NCI-H1694 treated with DMSO at 0.1 percent for 48 hours (cell line): ENCODE data around the gene DNAH9.

ENCODE experiments used
- DNase-seq: peaks from one replicate; lab custom pipeline; 2025; lab: John Stamatoyannopoulos, UW

DNAH9 gene

DNA sequence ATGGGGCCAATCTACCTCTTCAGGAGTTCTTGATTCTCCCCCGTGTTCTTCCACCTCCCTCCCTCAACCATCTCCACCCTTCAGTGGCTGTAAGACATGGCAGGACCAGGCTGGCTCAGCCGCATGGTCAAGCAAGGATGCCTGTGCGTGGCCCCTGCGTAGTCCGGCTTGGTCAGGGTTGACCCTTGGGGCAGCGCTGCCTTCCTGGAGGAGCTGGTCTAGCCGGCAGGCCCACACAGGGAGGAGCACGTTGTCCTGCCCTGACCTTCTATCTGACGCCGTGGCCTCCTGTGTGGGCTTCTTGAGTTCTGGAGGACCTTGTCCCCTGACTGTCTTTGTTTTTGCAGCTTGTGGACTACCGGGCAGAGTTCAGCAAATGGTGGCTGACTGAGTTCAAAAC, 169.8 kb downstream of the DNAH9 start:
- no peak for DNase-seq

DNA sequence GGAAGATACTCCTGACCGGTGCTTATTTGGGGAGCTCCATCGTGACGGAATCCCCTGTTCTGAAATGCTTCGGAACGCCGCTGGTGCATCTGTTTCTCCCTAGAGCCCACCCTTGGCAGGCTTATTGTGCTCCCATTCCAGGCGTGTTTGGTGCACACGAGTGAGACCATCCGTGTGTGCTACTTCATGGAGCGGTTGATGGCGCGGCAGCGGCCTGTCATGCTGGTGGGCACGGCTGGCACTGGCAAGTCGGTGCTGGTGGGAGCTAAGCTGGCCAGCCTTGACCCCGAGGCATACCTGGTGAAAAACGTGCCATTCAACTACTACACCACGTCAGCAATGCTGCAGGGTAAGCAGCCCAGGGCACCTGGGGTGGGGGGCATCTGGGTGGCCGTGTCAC, 170.7 kb downstream of the DNAH9 start:
- DNase-seq: no peak

DNA sequence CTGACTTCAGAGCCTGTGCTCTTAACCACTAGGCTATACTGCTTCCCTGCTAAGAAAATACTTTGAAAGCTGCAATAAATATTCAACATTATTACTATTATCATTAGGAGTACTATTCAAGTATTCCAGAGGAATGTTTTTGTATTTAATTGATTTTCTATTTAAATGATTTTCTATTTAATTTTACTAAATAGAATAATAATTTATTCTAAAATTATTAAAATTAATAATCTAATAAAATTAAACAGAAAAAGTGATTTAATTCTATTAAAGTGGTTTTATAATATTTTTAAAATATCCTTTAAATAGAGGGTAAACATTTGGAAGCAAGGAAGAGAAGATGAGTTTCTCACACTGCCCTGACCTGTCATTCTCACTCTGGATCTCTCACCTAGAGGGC, 173.8 kb downstream of the DNAH9 start:
- no peak for DNase-seq

DNA sequence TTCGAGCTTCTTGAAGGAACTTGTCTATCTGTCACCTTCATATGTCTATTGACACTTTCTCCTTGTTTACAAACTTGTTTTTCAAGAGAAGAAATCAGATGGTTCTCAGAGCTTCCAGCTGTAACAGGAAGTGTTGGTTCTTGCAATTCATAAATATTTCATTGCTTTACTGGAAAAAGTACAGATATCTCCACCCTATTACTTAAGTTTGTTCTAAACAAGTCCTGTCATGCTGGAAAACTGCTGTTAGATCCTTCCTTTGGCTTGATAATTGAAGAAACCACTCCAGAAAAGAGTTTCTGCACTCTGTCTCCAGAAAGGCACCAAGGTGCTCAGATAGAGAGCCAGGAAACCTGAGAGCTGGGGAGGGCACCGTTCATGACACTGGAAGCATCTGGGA, 181.6 kb downstream of the DNAH9 start:
- no peak for DNase-seq

DNA sequence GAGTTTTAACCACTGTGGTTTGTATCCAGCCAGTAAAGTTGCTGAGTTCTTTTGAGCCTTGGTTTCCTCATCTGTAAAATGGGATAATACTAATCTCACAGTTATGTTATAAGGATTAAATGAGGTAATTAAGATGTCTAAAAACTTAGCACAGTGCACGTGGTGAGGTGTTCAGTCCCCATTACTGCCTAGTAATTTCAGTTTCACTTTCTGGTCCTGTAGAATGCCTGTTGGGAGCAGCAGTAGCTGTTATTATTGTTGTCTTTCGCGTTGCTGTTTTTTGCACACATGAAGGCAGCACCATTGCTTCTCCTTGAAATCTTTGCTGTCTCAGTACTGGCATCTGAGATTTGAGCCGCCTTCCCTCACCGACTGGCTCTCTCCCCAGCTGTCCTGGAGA, 182.4 kb downstream of the DNAH9 start:
- no peak for DNase-seq

DNA sequence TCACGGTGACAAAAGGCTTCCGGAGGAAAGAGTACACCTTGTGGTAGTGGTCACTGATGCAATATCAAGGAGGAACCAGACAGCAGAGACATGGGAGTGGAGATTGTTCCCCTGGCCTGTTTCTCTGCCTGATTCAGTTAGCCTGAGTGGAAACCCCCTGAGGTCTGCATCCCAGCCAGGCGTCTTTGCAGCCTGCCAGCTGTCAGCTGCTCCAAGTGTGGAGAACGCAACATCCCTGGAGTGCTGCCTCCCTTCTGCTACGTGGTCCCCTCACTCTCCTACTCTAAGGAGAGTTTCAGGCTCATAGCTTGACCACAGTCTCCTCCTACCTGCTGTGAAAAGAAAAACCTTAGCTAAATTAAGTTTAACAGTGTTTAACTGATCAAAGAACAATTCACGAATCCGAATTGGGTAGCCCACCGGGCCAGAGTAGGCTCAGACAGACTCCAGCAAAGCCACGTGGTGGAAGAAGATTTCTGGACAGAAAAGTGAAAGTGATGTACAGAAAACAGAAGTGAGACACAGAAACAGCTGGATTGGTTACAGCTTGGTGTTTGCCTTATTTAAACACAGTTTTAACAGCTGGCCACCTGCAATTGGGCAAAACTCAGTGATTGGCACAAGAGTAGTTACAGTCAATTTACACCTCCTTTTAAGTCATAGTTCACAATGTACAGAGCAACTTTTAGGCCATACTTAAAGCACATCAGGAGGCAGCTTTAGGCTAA, 188.6 kb downstream of the DNAH9 start:
- DNase-seq: no peak

DNA sequence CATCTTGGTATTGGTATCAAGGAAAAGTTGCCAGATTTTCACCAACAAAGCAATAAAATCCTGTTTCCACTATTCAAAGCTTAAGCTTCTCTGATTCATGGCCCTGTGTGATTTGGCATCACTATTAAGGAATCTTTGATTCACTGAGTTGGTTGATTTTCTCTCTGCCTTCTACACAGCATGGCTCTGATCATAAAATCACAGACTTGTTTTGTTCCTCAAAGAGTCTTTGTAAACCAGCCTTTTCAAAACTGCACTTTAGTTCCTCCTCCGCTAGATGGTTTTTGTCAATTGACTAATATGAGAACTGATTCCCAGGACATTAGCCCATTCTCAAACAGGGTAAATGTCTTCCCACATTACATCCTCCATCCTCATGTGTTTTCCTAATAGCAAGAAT, 197.6 kb downstream of the DNAH9 start:
- DNase-seq: no peak

DNA sequence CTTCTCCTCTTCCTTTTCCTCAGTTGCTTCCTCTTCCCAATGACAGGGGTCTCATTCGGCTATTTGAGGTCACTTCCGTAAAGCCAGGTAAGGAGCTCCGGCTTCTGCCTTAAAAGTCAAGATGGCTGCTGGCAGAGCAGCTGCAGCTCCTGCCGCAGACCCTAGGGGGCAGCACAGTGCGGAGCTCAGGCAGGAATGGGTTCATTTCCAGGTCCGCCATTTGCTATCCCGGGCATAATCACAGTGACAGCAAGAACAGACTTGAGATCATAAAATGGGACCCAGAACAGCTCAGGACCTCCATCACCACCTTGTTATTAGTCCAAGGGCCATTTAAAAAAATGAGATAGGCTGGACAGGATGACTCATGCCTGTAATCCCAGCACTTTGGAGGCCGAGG, 199.5 kb downstream of the DNAH9 start:
- no peak for DNase-seq

DNA sequence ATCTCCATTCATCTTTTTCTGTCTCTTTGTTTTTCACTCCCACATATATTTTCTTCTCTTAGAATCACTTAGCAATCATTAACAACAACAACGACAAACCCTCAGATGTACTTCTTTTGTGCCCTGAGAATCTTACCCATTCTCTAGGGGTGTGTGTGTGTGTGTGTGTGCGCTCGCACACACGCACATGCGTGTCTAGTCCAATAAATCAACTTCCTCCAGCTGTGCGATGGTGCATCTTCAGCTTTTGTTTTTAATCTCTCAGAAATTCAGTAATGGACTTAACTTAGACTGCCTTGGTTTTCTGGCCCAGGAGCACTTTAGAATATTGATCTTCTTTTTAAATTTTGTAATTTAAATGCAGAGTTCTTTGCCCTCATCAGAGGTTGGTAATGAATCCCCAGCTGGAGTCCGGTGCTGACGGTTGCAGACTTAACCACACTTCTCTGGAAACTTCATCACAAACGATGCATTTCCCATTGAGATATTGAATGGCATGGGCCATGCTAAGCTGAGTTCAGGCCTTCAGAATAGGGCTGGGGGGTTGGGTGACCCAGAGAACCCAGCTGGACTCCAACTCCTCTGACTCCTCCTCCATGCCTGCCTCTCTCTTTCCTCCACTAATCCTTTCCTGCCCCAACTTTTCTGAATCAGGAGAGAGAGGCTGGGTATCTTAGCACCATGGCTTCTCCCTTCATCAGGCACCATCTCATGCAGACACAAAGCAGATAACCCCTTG, 205.1 kb downstream of the DNAH9 start:
- no peak for DNase-seq

DNA sequence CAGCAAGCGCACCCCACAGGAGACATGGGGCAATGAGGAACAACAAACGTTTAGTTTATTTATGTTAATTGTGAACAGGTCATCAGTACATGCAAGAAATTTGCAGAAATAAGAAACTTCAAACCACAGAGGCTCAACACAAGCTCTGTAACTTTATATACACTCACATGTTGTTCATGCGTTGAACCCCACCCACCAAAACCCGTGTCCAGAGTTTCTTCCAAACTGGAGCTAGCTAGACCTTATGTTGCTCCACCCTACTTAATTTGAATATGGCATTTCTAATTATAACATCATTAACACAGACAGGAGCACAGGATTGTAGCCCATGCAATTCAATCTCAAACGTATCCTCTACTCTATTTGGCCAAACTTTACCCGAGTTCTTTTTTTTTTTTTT, 206.9 kb downstream of the DNAH9 start:
- DNase-seq: no peak

DNA sequence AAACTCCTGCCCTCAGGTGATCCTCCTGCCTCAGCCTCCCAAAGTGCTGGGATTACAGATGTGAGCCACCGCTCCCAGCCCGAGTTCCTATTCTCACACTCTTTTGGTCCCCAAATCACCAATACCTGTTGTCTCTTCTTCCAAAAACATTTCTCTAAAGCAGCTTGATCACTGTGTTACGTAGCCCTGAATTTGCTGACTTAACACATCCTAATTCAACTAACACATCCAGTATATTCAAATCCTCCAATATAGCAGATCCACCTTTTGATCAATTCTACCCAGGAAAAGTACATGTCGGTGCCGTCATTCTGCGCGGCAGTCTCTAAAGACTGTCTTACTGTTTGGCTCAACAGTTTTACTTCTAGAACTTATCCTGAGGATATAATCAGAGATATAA, 207.7 kb downstream of the DNAH9 start:
- no peak for DNase-seq

DNA sequence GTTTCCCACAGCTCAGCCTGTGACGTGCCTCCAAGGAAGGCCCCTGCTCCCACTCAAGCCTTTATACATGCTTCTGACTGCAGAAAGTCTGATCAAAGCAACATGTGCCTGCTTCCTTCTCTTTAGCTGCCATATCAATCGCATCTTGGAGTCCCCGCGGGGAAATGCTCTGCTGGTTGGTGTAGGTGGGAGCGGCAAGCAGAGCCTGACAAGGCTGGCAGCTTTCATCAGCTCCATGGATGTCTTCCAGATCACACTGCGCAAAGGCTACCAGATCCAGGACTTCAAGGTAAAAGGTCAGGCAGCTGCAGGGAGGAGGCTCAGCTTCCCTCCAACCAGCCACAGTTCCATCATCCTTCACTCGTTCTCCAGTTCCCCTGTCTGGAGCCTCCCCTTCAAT, 209.3 kb downstream of the DNAH9 start:
- DNase-seq: no peak

DNA sequence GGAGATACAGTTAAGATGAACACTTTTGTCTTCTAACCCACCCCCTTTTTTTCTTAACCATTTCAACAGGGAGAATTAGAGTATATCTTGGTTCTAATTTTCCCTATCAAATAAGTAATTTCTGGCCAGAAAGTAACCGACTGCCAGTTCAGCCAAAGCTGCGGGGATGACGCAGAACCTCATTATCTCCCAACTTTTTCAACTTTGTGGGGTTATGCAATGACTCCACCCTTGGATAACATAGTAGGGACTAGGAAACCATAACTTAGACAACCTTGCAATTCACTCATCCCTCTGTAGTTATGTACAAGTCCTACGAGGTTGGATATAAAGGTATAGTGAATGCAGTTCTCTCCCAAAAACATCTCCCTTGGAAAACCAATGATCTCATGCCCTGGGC, 215.0 kb downstream of the DNAH9 start:
- no peak for DNase-seq

DNA sequence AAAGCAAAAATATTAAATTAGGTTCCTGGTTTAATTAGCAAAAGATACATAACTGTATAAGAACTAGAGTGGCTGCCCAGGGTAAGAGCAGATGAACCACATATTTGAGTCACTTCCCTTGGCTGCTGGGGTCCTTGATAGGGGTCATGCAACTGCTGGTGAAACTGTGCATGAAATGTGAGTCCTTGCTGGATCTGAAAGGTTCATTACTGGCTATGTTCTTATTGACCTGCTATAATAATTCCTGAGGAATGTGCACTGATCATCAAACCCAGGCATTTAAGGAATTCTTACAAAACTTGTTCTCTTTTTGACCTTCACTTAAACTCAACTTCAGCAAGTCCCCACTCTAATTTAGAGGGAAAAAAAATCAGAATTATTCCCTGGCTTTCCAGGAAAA, 215.6 kb downstream of the DNAH9 start:
- DNase-seq: no peak

DNA sequence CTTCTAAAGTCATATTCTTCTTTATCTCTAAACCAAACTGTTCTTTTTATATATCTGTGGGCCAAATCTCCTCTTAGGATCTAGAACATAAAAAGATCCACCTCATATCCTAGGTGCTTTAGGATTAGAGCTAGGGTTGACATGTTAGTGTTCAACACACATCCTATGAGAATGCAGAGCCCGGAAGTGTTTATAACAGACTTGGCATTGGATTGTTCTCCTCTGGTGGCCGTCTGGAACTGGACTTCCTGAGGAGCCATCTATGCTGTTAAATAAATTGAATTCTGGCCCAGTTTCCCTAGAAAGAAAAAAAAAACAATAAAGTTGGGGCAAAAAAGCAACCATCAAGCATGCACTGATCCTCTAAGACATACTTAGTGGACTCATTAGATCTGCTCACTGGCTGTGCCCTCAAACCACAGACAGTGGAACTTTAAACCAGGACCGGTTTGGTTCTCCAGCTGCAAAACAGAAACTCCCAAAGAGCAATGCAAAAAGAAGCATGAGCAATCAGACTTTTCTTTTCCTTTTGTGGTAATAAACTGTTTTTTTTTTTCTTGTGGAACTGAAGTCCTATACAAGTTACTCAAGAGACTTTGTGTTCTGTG, 216.5 kb downstream of the DNAH9 start:
- DNase-seq: no peak

DNA sequence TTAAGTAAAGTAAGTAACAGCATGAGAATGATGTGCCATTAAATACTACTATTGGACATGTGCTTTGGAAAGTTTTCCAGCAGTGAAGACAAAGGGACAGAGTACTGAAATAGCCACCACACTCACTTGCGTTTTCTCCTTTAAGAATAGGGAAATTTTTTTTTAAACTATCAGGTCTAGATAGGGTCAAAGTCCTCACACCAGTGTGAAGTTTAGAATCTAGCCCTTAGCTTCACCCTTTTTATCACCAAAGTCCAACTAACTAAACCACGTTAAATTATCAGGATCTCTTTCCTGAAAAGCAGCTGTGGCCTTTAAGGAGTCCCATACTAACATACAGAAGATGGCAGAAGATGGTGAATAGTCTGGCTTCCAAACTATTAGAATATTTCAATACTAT, 218.1 kb downstream of the DNAH9 start:
- no peak for DNase-seq

DNA sequence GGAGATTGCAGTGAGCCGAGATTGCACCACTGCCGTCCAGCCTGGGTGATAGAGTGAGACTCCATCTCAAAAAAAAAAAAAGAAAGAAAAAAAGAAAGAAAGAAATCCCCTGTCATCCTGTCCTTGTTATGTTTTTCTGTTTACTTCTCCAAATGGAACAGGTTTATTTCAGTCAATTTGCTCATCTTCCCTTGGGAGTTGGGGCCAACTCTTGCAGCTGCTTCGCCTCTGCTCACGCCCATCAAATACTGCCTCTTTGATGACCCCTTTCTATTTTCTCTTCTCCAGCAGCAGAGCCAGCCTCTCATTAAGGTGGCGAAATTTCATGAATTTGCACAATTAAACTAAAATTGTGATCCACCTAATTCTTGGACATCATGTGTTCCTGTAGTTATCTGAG, 225.6 kb downstream of the DNAH9 start:
- no peak for DNase-seq

DNA sequence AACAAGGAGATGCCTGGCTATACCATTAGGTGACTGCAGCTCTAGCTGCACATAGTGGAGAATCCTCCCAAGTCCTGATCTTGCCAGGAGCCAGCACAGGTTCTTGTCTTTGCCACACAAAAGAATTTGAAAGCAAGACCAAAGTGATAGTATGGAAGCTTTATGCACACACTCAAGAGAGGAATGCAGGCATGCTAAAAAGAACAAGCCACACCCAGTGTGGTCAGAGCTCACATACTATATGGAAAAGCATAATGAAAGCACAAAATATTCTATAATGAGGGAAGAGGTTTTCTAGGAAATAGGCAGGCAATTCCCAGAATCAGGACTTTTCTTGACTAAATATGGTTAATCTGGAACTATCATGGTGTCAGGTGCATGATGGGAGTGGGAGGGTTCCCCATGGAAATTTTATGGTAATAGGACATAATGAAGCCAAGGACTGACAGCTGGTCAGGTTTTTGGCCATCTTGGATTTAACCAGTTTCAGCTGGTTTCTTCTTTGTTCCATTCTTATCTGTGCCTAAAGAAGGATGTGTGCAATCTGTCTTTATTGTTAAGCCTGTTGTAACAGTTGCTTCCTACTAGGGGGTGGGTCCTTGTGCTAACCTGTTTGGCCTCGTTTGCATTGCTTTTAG, 227.4 kb downstream of the DNAH9 start:
- no peak for DNase-seq

DNA sequence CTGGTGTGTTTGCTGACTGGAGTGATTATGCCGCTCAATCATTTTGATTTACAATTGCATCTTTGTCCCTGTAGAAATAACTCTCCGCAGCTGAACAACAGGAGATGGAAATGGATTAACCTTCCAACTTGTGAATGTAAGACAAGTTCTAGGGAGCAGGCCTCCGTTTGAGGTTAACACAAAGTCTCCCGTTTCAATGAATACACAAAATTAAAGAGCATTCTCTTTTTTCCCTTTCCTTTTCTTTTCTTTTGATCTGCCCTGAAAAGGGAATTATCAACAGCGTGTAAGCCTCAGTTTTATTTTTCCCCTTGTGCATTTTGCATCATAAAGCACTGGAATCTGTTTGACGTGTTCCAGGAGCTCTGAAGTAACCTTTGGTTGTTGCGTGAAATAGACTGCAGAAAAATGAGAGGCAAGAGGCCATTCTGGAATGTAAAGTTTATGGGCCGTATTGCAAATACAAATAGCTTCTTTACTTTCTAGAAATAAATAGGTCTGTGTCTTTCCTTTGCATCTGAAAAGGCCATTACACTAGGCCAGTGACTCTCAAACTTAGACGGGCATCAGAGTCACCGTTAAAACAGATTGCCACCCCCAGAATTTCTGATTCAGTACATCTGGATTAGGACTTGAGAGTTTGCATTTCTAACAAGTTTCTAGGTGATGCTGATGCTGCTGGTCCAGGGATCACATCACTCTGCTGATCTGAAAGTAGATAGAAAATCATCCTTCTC, 234.3 kb downstream of the DNAH9 start:
- DNase-seq: no peak

DNA sequence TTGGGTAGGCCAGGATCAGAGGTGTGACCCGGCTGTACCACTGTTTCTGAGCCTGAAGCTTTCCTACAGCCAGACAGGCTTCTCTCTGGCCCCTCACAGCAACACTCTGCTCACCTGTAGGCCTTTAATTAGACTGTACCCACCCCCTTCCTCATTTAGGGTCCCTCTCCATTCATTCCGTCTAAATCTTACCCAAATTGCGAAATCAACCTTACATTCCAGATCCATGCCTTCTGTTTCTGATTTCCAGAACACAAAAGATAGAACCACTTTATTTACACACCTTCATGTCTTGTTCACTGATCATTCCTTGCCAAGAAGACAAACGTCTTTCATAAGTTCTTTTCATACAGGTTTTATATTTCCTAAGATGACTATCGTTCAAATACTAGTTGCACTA, 238.2 kb downstream of the DNAH9 start:
- DNase-seq: no peak

DNA sequence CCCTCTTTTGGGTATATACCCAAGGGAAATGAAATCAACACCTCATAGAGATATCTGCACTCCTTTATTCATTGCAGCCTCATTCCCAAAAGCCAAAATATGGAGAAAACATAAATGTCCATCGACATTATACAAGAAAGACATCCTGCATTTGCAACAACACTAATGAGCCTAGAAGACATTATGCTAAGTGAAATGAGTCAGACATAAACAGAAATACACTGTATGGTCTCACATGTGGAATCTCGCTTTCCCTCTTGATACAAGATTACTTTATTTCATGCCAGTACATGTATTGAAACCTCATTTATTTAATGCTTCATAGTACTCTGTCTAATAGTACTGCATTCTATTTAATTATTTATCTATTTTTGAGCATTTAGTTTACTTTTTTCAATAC, 241.8 kb downstream of the DNAH9 start:
- DNase-seq: no peak

DNA sequence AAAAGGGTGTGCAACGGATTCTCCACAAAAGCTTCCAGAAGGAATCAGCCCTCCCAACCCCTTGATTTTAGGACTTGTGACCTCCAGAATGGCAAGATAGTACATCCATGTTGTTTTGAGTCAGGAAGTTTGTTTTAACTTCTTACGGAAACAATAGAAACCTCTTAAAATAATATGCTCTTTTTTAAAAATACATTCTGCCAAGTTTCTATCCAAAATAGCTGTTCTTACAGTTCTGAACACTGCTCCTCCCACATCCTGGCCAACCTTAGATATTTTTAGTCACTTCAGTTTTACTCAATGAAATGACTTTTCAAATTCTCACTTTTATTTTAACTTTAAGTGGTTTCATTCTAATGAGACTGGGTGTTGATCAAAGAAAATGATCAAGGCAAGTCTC, 242.6 kb downstream of the DNAH9 start:
- DNase-seq: no peak
